DOHH2 (cell line): ENCODE measurements around the gene TMEM45A.

Experiments
- CTCF ChIP-seq: fragments of 200-600 bp; sonication (generic); IDR thresholded peaks from one replicate; pipeline ENCODE4 v1.5.1; 2014; ENCODE audit warnings: antibody characterized with exemption, mild to moderate bottlenecking, low read depth, low read length; ENCODE audit not compliant: poor library complexity, severe bottlenecking
- EZH2phosphoT487 ChIP-seq: fragments of 200-600 bp; sonication (generic); IDR thresholded peaks from 2 replicates; pipeline ENCODE4 v1.6.1; 2017; ENCODE audit warnings: borderline replicate concordance, mild to moderate bottlenecking, antibody characterized with exemption, low read length, moderate library complexity, mixed read lengths

- no peak for TF ChIP-seq CTCF
- TF ChIP-seq EZH2phosphoT487, result no peak
Observed at GRCh38 chr3:100611221-100611620, 118.8 kb downstream of the TMEM45A start.
